ENCODE data around the gene GLB1L2. TPM values are rescaled to one million over a fixed set of nuclear protein-coding genes. Genes with fewer than 3 reads are reported as not detected.

The GLB1L2 gene
- polyA plus RNA-seq, 4 donors: 1.4 to 9.6 (median 4.2) TPM

- H3K27ac ChIP-seq (ENCODE audit: low read depth in 1 of 3, low read length in 2 of 3): no peak overlapping the region
- no peaks in the 10 kb centered on the region for H3K36me3 ChIP-seq (ENCODE audit: control insufficient read depth in 3 of 3, insufficient read depth in 2 of 3, low read depth in 1 of 3, low read length in 3 of 3)
- no peak overlapping the region for H3K4me3 ChIP-seq (ENCODE audit: low read depth in 1 of 3, low read length in 3 of 3)
- peaks cover 0 to 2% of the 10 kb centered on the region in 2 donors for H3K9me3 ChIP-seq (ENCODE audit: control insufficient read depth in 2 of 2, insufficient read depth in 1 of 2, low read depth in 1 of 2, low read length in 1 of 2)
- H3K4me1 ChIP-seq (ENCODE audit: control insufficient read depth in 3 of 3, insufficient read depth in 2 of 3, low read depth in 1 of 3, low read length in 2 of 3): no peaks in the 10 kb centered on the region
- FAIRE-seq (no peak), DNase-seq (no peak)
- 32 to 34% (median 33%) methylated on average over 17 of the region's 17 CpGs for WGBS, 3 donors
- H3K27me3 ChIP-seq (ENCODE audit: control insufficient read depth in 3 of 3, insufficient read depth in 3 of 3, low read length in 3 of 3): peaks cover 4 to 54% (median 36%) of the 10 kb centered on the region in 3 donors
Observed at GRCh38 chr11:134414766-134415765, 83.3 kb downstream of the GLB1L2 start.

DNA sequence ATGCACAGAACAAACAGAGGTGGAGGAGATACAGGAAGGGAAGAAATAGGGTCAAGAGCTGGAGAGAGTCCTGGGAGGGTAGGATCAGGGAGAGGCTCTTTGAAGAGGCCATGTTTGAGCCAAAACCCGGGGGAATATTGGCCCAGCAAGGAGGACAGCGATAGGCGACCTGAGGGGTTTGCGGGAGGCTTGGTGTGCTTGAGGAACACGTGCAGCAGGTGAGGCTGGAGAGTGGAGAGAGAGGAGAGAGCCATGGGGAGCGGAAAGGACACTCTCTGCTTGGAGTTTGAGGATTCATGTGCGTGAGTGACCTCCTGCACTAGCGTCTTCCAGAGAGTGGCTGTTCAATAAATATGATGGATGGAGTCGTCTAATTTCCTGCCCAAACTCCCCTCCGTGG lies 84.9 kb downstream of the GLB1L2 start:
- no peaks in the 10 kb centered on the region for H3K9me3 ChIP-seq (ENCODE audit: control insufficient read depth in 2 of 2, insufficient read depth in 1 of 2, low read depth in 1 of 2, low read length in 1 of 2)
- H3K4me1 ChIP-seq (ENCODE audit: control insufficient read depth in 3 of 3, insufficient read depth in 2 of 3, low read depth in 1 of 3, low read length in 2 of 3): no peaks in the 10 kb centered on the region
- H3K4me3 ChIP-seq (ENCODE audit: low read depth in 1 of 3, low read length in 3 of 3): no peak overlapping the region
- no peaks in the 10 kb centered on the region for H3K36me3 ChIP-seq (ENCODE audit: control insufficient read depth in 3 of 3, insufficient read depth in 2 of 3, low read depth in 1 of 3, low read length in 3 of 3)
- no peak overlapping the region for H3K27ac ChIP-seq (ENCODE audit: low read depth in 1 of 3, low read length in 2 of 3)
- DNase-seq (no peak), FAIRE-seq (no peak)
- peaks cover 0 to 39% (median 26%) of the 10 kb centered on the region in 3 donors for H3K27me3 ChIP-seq (ENCODE audit: control insufficient read depth in 3 of 3, insufficient read depth in 3 of 3, low read length in 3 of 3)
- WGBS, 3 donors: 70 to 75% (median 70%) methylated on average over 10 of the region's 10 CpGs

GRCh38 chr11:134417871-134418840 lies 86.4 kb downstream of the GLB1L2 start:
- DNase-seq: peak; percentile 13 to 63
- no peaks in the 10 kb centered on the region for H3K9me3 ChIP-seq (ENCODE audit: control insufficient read depth in 2 of 2, insufficient read depth in 1 of 2, low read depth in 1 of 2, low read length in 1 of 2)
- H3K27ac ChIP-seq (ENCODE audit: low read depth in 1 of 3, low read length in 2 of 3): no peak overlapping the region
- 31 to 49% (median 33%) methylated on average over 14 of the region's 14 CpGs for WGBS, 3 donors
- H3K4me3 ChIP-seq (ENCODE audit: low read depth in 1 of 3, low read length in 3 of 3): no peak overlapping the region
- H3K27me3 ChIP-seq (ENCODE audit: control insufficient read depth in 3 of 3, insufficient read depth in 3 of 3, low read length in 3 of 3): peaks cover 0 to 31% (median 24%) of the 10 kb centered on the region in 3 donors
- H3K36me3 ChIP-seq (ENCODE audit: control insufficient read depth in 3 of 3, insufficient read depth in 2 of 3, low read depth in 1 of 3, low read length in 3 of 3): no peaks in the 10 kb centered on the region
- H3K4me1 ChIP-seq (ENCODE audit: control insufficient read depth in 3 of 3, insufficient read depth in 2 of 3, low read depth in 1 of 3, low read length in 2 of 3): no peaks in the 10 kb centered on the region
- no peak for FAIRE-seq

DNA sequence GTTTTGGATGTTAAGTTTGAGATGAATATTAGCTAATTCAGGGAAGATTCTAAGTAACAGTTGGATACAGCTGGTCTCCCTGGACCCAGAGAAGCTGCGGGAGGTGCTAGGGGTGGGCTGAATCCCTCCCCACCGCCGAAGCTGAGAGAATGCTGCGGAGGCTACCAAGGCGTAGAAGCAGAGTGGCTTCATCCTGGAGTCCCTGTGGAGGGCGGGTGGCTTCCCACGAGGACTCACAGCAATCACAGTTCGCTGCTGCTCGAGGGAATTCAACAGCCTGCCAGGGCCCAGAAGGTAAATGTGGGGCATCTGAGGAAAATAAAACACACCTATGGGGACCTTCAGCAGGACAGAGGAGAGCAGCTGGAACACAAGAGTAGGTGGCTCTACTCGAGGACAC lies 91.3 kb downstream of the GLB1L2 start:
- FAIRE-seq: no peak
- Histone ChIP-seq H3K4me3 (ENCODE audit: low read depth in 1 of 3, low read length in 3 of 3) (no peak overlapping the region), H3K27me3 (ENCODE audit: control insufficient read depth in 3 of 3, insufficient read depth in 3 of 3, low read length in 3 of 3) (peaks cover 0 to 4% (median 0%) of the 10 kb centered on the region in 3 donors), H3K36me3 (ENCODE audit: control insufficient read depth in 3 of 3, insufficient read depth in 2 of 3, low read depth in 1 of 3, low read length in 3 of 3) (no peaks in the 10 kb centered on the region), H3K9me3 (ENCODE audit: control insufficient read depth in 2 of 2, insufficient read depth in 1 of 2, low read depth in 1 of 2, low read length in 1 of 2) (no peaks in the 10 kb centered on the region), H3K4me1 (ENCODE audit: control insufficient read depth in 3 of 3, insufficient read depth in 2 of 3, low read depth in 1 of 3, low read length in 2 of 3) (no peaks in the 10 kb centered on the region), H3K27ac (ENCODE audit: low read depth in 1 of 3, low read length in 2 of 3) (no peak overlapping the region)
- WGBS, 3 donors: 73 to 78% (median 74%) methylated on average over 10 of the region's 10 CpGs
- no peak for DNase-seq

GRCh38 chr11:134425413-134425812 lies 93.6 kb downstream of the GLB1L2 start:
- FAIRE-seq: no peak
- Histone ChIP-seq H3K4me1 (ENCODE audit: control insufficient read depth in 3 of 3, insufficient read depth in 2 of 3, low read depth in 1 of 3, low read length in 2 of 3) (no peaks in the 10 kb centered on the region), H3K4me3 (ENCODE audit: low read depth in 1 of 3, low read length in 3 of 3) (no peak overlapping the region), H3K27me3 (ENCODE audit: control insufficient read depth in 3 of 3, insufficient read depth in 3 of 3, low read length in 3 of 3) (peaks cover 0 to 2% (median 0%) of the 10 kb centered on the region in 3 donors), H3K9me3 (ENCODE audit: control insufficient read depth in 2 of 2, insufficient read depth in 1 of 2, low read depth in 1 of 2, low read length in 1 of 2) (no peaks in the 10 kb centered on the region), H3K36me3 (ENCODE audit: control insufficient read depth in 3 of 3, insufficient read depth in 2 of 3, low read depth in 1 of 3, low read length in 3 of 3) (no peaks in the 10 kb centered on the region), H3K27ac (ENCODE audit: low read depth in 1 of 3, low read length in 2 of 3) (no peak overlapping the region)
- DNase-seq: no peak
- 64 to 77% (median 65%) methylated on average over 2 of the region's 2 CpGs for WGBS, 3 donors

Other genes starting within 250 kb of the GLB1L2 start
- gene NCAPD3, start 108.0 kb upstream of the GLB1L2 start, polyA plus RNA-seq: 10 to 100 TPM in 2 of 4 donors, 1 to 10 TPM in 2; 3.4 to 19.2 (median 7.9) TPM
- 10 to 100 TPM; 26.3 to 45.2 (median 35.9) TPM for gene VPS26B, start 107.3 kb upstream of the GLB1L2 start, polyA plus RNA-seq
- 10 to 100 TPM; 39.2 to 61.6 (median 47.9) TPM for gene THYN1, start 78.6 kb upstream of the GLB1L2 start, polyA plus RNA-seq
- gene ACAD8, start 78.4 kb upstream of the GLB1L2 start, polyA plus RNA-seq: 10 to 100 TPM; 18.0 to 29.3 (median 23.9) TPM
- gene GLB1L3, start 55.6 kb upstream of the GLB1L2 start, polyA plus RNA-seq: under 1 TPM in 2 of 4 donors, not detected in 2; 0.01 to 0.04 TPM
- gene B3GAT1, start 80.3 kb downstream of the GLB1L2 start, polyA plus RNA-seq: 1 to 10 TPM in 1 of 4 donors, under 1 TPM in 2, not detected in 1; 0.54 to 1.4 (median 0.57) TPM